Measurements from ENCODE around the gene SLC10A1. TPM values are rescaled to one million over a fixed set of nuclear protein-coding genes. Genes with fewer than 3 reads are reported as not detected.
A peak's percentile ranks its signal among the peaks of the same experiment; 100 is the strongest.
"Not testable (repeated sequence)": the region's sequence is repeated elsewhere in the genome, so short reads cannot be mapped to it uniquely, and the experiment has no call there.

Gene SLC10A1
- total RNA-seq, 4 donors from 2014 or later = not detected

- intact Hi-C loops (cut with DNase I; ENCODE audit: low total_unique reads) = no loop called here
- H3K4me3 ChIP-seq (ENCODE audit: low read depth, poor library complexity, severe bottlenecking) = no peak overlapping the region
- DNase-seq (ENCODE audit: low spot score in 2 of 2) = no peak
- TF ChIP-seq POLR2A (IDR thresholded peaks at IDR 0.05) = no peak
- TF ChIP-seq, protein P1, sequence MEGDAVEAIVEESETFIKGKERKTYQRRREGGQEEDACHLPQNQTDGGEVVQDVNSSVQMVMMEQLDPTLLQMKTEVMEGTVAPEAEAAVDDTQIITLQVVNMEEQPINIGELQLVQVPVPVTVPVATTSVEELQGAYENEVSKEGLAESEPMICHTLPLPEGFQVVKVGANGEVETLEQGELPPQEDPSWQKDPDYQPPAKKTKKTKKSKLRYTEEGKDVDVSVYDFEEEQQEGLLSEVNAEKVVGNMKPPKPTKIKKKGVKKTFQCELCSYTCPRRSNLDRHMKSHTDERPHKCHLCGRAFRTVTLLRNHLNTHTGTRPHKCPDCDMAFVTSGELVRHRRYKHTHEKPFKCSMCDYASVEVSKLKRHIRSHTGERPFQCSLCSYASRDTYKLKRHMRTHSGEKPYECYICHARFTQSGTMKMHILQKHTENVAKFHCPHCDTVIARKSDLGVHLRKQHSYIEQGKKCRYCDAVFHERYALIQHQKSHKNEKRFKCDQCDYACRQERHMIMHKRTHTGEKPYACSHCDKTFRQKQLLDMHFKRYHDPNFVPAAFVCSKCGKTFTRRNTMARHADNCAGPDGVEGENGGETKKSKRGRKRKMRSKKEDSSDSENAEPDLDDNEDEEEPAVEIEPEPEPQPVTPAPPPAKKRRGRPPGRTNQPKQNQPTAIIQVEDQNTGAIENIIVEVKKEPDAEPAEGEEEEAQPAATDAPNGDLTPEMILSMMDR (IDR thresholded peaks at IDR 0.05) = no peak
- WGBS, 2 donors = 66 to 80% methylated on average over 1 of the region's 1 CpG
Measured at GRCh38 chr14:69749956-69750355, 47.1 kb downstream of the SLC10A1 start.

DNA sequence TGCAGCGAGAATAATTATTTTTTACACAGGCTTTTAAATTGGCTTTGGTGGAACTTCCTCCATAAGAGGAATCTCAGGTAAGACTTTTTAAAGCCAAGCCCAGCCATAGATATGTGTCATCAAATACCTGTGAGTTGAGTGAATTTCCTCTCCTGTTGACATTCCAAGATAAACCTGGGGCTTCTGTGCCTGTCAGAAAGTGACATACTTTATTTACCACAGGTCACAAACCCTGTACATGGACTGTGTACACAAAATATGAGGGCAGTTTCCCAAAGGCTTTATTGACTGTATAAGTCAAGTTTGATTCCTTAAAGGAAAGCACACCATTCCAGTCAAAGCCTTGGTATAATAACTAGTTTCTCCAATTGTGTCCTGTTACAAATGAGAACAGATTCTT is 56.0 kb downstream of the SLC10A1 start:
- TF ChIP-seq POLR2A (IDR thresholded peaks at IDR 0.05) = no peak
- TF ChIP-seq, protein P1 (IDR thresholded peaks at IDR 0.05) = no peak
- 83 to 90% methylated on average over 1 of the region's 1 CpG for WGBS, 2 donors
- intact Hi-C loops (cut with DNase I; ENCODE audit: low total_unique reads) = no loop called here
- DNase-seq (ENCODE audit: low spot score in 2 of 2) = no peak
- H3K4me3 ChIP-seq (ENCODE audit: low read depth, poor library complexity, severe bottlenecking) = no peak overlapping the region

GRCh38 chr14:69736405-69736804 is 60.6 kb downstream of the SLC10A1 start:
- WGBS, 2 donors = 89 to 90% methylated on average over 4 of the region's 4 CpGs
- intact Hi-C loops (cut with DNase I; ENCODE audit: low total_unique reads) = not testable (repeated sequence)

DNA sequence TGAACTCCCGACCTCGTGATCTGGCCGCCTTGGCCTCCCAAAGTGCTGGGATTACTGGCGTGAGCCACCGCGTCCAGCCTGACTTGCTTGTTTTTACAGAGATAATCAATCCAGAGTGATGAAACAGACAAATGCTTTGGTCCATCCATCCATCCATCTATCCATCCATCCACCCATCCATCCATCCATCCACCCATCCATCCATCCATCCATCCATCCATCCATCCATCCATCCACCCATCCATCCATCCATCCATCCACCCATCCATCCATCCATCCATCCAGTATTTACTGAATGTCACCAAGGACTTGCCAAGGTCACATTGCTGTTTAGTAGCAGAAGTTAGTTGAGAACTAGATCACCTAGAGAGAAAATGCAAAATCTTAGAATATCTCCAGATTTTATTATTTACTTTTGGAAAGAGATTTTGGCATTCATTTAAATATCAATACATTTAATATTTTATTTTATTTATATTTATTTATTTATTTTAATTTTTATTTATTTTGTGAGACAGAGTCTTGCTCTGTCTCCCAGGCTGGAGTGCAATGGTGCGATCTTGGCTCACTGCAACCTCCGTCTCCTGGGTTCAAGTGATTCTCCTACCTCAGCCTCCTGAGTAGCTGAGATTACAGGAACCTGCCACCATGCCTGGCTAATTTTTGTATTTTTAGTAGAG is 65.0 kb downstream of the SLC10A1 start:
- intact Hi-C loops (cut with DNase I; ENCODE audit: low total_unique reads); DNase-seq (ENCODE audit: low spot score in 2 of 2); H3K4me3 ChIP-seq (ENCODE audit: low read depth, poor library complexity, severe bottlenecking): not testable (repeated sequence)
- 94 to 99% methylated on average over 8 of the region's 8 CpGs for WGBS, 2 donors

More at GRCh38 chr14:69736405-69736804, 60.6 kb downstream of the SLC10A1 start:
- H3K4me3 ChIP-seq (ENCODE audit: low read depth, poor library complexity, severe bottlenecking) = not testable (repeated sequence)
- DNase-seq (ENCODE audit: low spot score in 2 of 2) = peak in 1 of 2 donors; percentile 61

DNA sequence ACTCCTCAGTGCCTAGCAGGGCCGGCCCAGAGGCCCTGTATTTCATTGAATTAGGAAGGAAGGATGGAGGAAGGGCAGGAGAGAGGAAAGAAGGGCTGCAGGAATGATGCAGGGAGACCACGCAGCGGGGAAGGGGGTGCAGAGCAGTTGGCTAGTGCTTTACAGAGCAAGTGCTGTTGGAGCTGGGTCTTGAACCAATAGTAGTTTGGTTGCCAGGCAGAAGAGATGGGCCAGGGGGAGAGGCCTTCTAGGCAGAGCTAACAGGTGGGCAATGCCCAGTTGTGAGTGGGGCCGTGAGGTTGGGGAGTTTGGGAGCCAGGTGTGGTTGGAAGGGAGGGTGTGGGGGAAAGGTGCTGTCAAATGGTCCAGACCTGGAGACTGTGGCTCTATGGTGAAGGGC is 69.2 kb downstream of the SLC10A1 start:
- DNase-seq (ENCODE audit: low spot score in 2 of 2) = peak in 1 of 2 donors; percentile 64
- 78 to 84% methylated on average over 4 of the region's 4 CpGs for WGBS, 2 donors
- intact Hi-C loops (cut with DNase I; ENCODE audit: low total_unique reads) = loop anchor here (5.0 kb wide), 2 partner anchors 126 to 141 kb away; no protein-coding TSS in a partner anchor
- TF ChIP-seq, protein P1 (IDR thresholded peaks at IDR 0.05) = no peak
- no peak for TF ChIP-seq POLR2A (IDR thresholded peaks at IDR 0.05)
- no peak overlapping the region for H3K4me3 ChIP-seq (ENCODE audit: low read depth, poor library complexity, severe bottlenecking)

GRCh38 chr14:69726761-69727511 is 70.1 kb downstream of the SLC10A1 start:
- no peak overlapping the region for H3K4me3 ChIP-seq (ENCODE audit: low read depth, poor library complexity, severe bottlenecking)
- 3 to 4% methylated on average over 36 to 45 of the region's 51 CpGs for WGBS, 2 donors
- TF ChIP-seq POLR2A (IDR thresholded peaks at IDR 0.05) = no peak
- TF ChIP-seq, protein P1 (IDR thresholded peaks at IDR 0.05) = peak in 1 of 3 donors; percentile 82
- intact Hi-C loops (cut with DNase I; ENCODE audit: low total_unique reads) = loop anchor here (5.0 kb wide), 2 partner anchors 125 to 140 kb away; no protein-coding TSS in a partner anchor
- peak; percentile 68 to 97 for DNase-seq (ENCODE audit: low spot score in 2 of 2)

Other genes starting within 250 kb of the SLC10A1 start
- under 1 TPM in 2 of 4 donors, not detected in 2; 0.12 to 0.19 TPM for gene CCDC177, start 222.4 kb downstream of the SLC10A1 start, total RNA-seq
- gene SUSD6, start 185.6 kb downstream of the SLC10A1 start, total RNA-seq = 10 to 100 TPM; 35.5 to 56.7 (median 51.0) TPM
- 100 to 1,000 TPM; 297 to 612 (median 380) TPM for gene SRSF5, start 30.1 kb downstream of the SLC10A1 start, total RNA-seq
- gene SMOC1, start 82.2 kb upstream of the SLC10A1 start, total RNA-seq = 1 to 10 TPM; 1.1 to 5.4 (median 1.9) TPM